PC-3 (cell line): ENCODE results near the gene FN1.

Experiments used
- CTCF ChIP-seq: fragments of 300-600 bp; sonication (generic); conservative IDR thresholded peaks from 2 replicates; pipeline ENCODE4 v1.5.1; 2017; ENCODE audit warnings: antibody characterized with exemption, low read depth, mild to moderate bottlenecking, low read length
- EZH2 ChIP-seq: fragments of 300-600 bp; sonication (generic); IDR thresholded peaks from one replicate; pipeline ENCODE4 v1.6.1; 2017; ENCODE audit warnings: antibody characterized with exemption, mild to moderate bottlenecking, low read length; ENCODE audit not compliant: unreplicated experiment

DNA sequence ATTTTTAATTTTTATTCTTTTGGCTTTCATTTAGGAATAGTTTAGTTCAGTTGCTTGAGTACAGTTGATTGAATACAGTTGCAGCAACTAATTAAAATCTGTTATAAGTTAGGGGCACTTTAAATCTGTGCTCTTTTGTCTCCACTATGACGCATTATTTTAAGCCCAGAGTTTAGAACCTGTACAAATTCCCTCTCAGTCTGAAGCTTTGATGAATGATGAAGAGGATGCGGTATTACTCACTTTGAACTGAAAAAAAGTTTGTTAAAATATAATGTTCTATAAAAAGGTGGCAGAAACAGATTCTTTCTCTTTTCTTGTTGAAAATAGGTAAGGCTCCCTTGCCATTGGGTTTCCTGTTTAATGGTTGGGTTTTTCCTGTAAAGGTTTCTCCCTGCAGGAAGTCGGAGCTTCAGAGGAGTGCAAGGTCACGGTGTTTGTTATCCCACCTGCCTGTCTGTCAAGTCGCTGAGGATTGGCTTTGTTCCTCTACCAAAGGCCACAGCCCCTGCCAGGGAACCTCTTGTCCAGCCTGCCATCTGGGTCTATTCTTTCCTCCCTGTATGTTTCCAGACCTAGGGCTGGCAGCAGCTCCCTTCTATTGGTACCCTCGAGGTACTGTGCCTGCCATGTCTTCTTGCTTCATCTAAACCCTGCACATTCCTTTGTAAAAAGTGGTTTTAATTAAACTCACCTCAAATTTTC, 43.8 kb upstream of the FN1 start:
- TF ChIP-seq CTCF, result no peak
- TF ChIP-seq EZH2, result no peak
